Neutrophil (primary cell): ENCODE measurements around the gene CD300LG.

Experiments
- H3K27ac ChIP-seq: fragments of 200-600 bp; sonication (generic); 2 replicates; pipeline ENCODE4 v1.5.1; 2016; ENCODE audit warnings: mild to moderate bottlenecking, moderate library complexity
- H3K27me3 ChIP-seq: fragments of 200-600 bp; sonication (generic); 2 replicates; pipeline ENCODE4 v1.6.0; 2016; ENCODE audit warnings: mild to moderate bottlenecking
- H3K36me3 ChIP-seq: fragments of 200-600 bp; sonication (generic); 2 replicates; pipeline ENCODE4 v1.5.1; 2017
- H3K4me1 ChIP-seq, 2 experiments: fragments of 200-600 bp in 1 of 2; sonication (generic) in 1 of 2; 1 replicate in 1 of 2; 2 replicates in 1 of 2; pipeline versions ENCODE4 v1.5.1 to v1.6.1; 2013 to 2016; ENCODE audit warnings: low read depth in 1 of 2, low read length in 1 of 2, mild to moderate bottlenecking in 1 of 2, moderate library complexity in 1 of 2; ENCODE audit not compliant: control insufficient read depth in 1 of 2, insufficient read depth in 1 of 2
- H3K4me3 ChIP-seq, 2 experiments: fragments of 200-600 bp in 1 of 2; sonication (generic) in 1 of 2; 1 replicate in 1 of 2; 2 replicates in 1 of 2; pipeline ENCODE4 v1.5.1; 2013 to 2016; ENCODE audit warnings: low read depth in 1 of 2, low read length in 1 of 2, mild to moderate bottlenecking in 1 of 2, moderate library complexity in 1 of 2
- H3K9me3 ChIP-seq: fragments of 200-600 bp; sonication (generic); 2 replicates; pipeline ENCODE4 v1.5.1; 2016
- CTCF ChIP-seq: fragments of 200-600 bp; sonication (generic); IDR thresholded peaks from 2 replicates; pipeline ENCODE4 v1.5.1; 2016; ENCODE audit warnings: antibody characterized with exemption

Gene CD300LG

GRCh38 chr17:43817826-43818225, 29.1 kb upstream of the CD300LG start:
- no peak for TF ChIP-seq CTCF
- Histone ChIP-seq H3K9me3 (no peaks in the 10 kb centered on the region), H3K36me3 (no peaks in the 10 kb centered on the region), H3K27ac (no peak overlapping the region), H3K27me3 (no peaks in the 10 kb centered on the region), H3K4me1 (no peaks in the 10 kb centered on the region), H3K4me3 (no peak overlapping the region)

GRCh38 chr17:43818966-43819365, 28.0 kb upstream of the CD300LG start:
- no peak overlapping the region for H3K4me3 ChIP-seq
- no peaks in the 10 kb centered on the region for H3K36me3 ChIP-seq
- no peaks in the 10 kb centered on the region for H3K4me1 ChIP-seq
- no peak overlapping the region for H3K27ac ChIP-seq
- no peak for TF ChIP-seq CTCF
- H3K9me3 ChIP-seq: no peaks in the 10 kb centered on the region
- H3K27me3 ChIP-seq: no peaks in the 10 kb centered on the region

- no peaks in the 10 kb centered on the region for H3K4me1 ChIP-seq
- H3K9me3 ChIP-seq: no peaks in the 10 kb centered on the region
- no peaks in the 10 kb centered on the region for H3K27me3 ChIP-seq
- H3K4me3 ChIP-seq: no peak overlapping the region
- H3K27ac ChIP-seq: no peak overlapping the region
- no peak for TF ChIP-seq CTCF
- no peaks in the 10 kb centered on the region for H3K36me3 ChIP-seq
These were observed 26.2 kb upstream of the CD300LG start for GRCh38 chr17:43820759-43821158.

GRCh38 chr17:43822570-43823190, 24.3 kb upstream of the CD300LG start:
- Histone ChIP-seq H3K36me3 (no peaks in the 10 kb centered on the region), H3K27ac (no peak overlapping the region), H3K9me3 (no peaks in the 10 kb centered on the region), H3K4me3 (no peak overlapping the region), H3K4me1 (no peaks in the 10 kb centered on the region), H3K27me3 (no peaks in the 10 kb centered on the region)
- no peak for TF ChIP-seq CTCF

- Histone ChIP-seq H3K36me3 (no peaks in the 10 kb centered on the region), H3K4me3 (no peak overlapping the region), H3K9me3 (no peaks in the 10 kb centered on the region), H3K27ac (no peak overlapping the region), H3K27me3 (no peaks in the 10 kb centered on the region), H3K4me1 (no peaks in the 10 kb centered on the region)
- no peak for TF ChIP-seq CTCF
These were observed 23.5 kb upstream of the CD300LG start for GRCh38 chr17:43823350-43824084.
